Right lung (tissue), 5 donors: ENCODE results near the gene MPRIP. TPM values are rescaled to one million over a fixed set of nuclear protein-coding genes. Genes with fewer than 3 reads are reported as not detected.
"Not testable (repeated sequence)": the region's sequence is repeated elsewhere in the genome, so short reads cannot be mapped to it uniquely, and the experiment has no call there.

ENCODE experiments used
- DNase-seq, 2 donors: peaks; one replicate each; pipeline ENCODE4 v3.0.0-alpha.2; 2013
- polyA plus RNA-seq, 5 donors: library from polyadenylated mRNA; unstranded; fragments of 120-200 nt; gene quantifications; one replicate each; pipeline versions ENCODE4 v1.2.1 to v1.2.3, GENCODE V29; 2013; ENCODE audit warnings: inconsistent platforms in 1 of 5, low replicate concordance in 1 of 5; ENCODE audit not compliant: insufficient read length in 5 of 5, insufficient read depth in 1 of 5

Gene MPRIP
- polyA plus RNA-seq, 5 donors: 190 to 262 (median 239) TPM

- DNase-seq: no peak
Observed at GRCh38 chr17:17144916-17145665, 102.8 kb downstream of the MPRIP start.

GRCh38 chr17:17146786-17147406 is 104.6 kb downstream of the MPRIP start:
- DNase-seq: no peak

GRCh38 chr17:17147821-17148220 is 105.6 kb downstream of the MPRIP start:
- no peak for DNase-seq

GRCh38 chr17:17149520-17150447 is 107.5 kb downstream of the MPRIP start:
- DNase-seq: no peak

GRCh38 chr17:17150448-17150800 is 108.2 kb downstream of the MPRIP start:
- no peak for DNase-seq

GRCh38 chr17:17151055-17151454 is 108.8 kb downstream of the MPRIP start:
- no peak for DNase-seq

GRCh38 chr17:17151541-17151940 is 109.3 kb downstream of the MPRIP start:
- DNase-seq: no peak

- DNase-seq: no peak
Observed at GRCh38 chr17:17151962-17152361, 109.7 kb downstream of the MPRIP start.

- no peak for DNase-seq
Observed at GRCh38 chr17:17152385-17152784, 110.1 kb downstream of the MPRIP start.

- DNase-seq: no peak
Observed at GRCh38 chr17:17153071-17153470, 110.8 kb downstream of the MPRIP start.

GRCh38 chr17:17153709-17154108 is 111.5 kb downstream of the MPRIP start:
- DNase-seq: no peak

- no peak for DNase-seq
Observed at GRCh38 chr17:17154556-17154955, 112.3 kb downstream of the MPRIP start.

GRCh38 chr17:17154981-17155380 is 112.7 kb downstream of the MPRIP start:
- DNase-seq: no peak

- DNase-seq: no peak
Observed at GRCh38 chr17:17155568-17155967, 113.3 kb downstream of the MPRIP start.

GRCh38 chr17:17156107-17156506 is 113.8 kb downstream of the MPRIP start:
- DNase-seq: no peak

GRCh38 chr17:17156511-17156910 is 114.3 kb downstream of the MPRIP start:
- no peak for DNase-seq

- no peak for DNase-seq
Observed at GRCh38 chr17:17157041-17157440, 114.8 kb downstream of the MPRIP start.

GRCh38 chr17:17158506-17158905 is 116.2 kb downstream of the MPRIP start:
- DNase-seq: not testable (repeated sequence)

- DNase-seq: no peak
Observed at GRCh38 chr17:17159571-17159970, 117.3 kb downstream of the MPRIP start.

- DNase-seq: no peak
Observed at GRCh38 chr17:17161121-17161520, 118.9 kb downstream of the MPRIP start.

GRCh38 chr17:17161759-17162158 is 119.5 kb downstream of the MPRIP start:
- DNase-seq: no peak

- DNase-seq: no peak
Observed at GRCh38 chr17:17164156-17164555, 121.9 kb downstream of the MPRIP start.

- DNase-seq: no peak
Observed at GRCh38 chr17:17164676-17165075, 122.4 kb downstream of the MPRIP start.
